GM12891 (cell line): ENCODE results near the gene LAT.
"Not testable (repeated sequence)": the region's sequence is repeated elsewhere in the genome, so short reads cannot be mapped to it uniquely, and the experiment has no call there.

Source experiments
- POLR2A ChIP-seq: IDR thresholded peaks from 2 replicates; pipeline ENCODE4 v1.6.1; 2011; ENCODE audit warnings: low read depth, low read length, control low read depth
- POLR2AphosphoS5 ChIP-seq: IDR thresholded peaks from 2 replicates; pipeline ENCODE4 v1.6.1; 2011; ENCODE audit warnings: low read depth, low read length, control low read depth
- SPI1 ChIP-seq: IDR thresholded peaks from 2 replicates; pipeline ENCODE4 v1.6.1; 2011; ENCODE audit warnings: low read depth, low read length, control low read depth
- TAF1 ChIP-seq: IDR thresholded peaks from 2 replicates; pipeline ENCODE4 v1.6.1; 2011; ENCODE audit warnings: low read depth, low read length, control low read depth

DNA sequence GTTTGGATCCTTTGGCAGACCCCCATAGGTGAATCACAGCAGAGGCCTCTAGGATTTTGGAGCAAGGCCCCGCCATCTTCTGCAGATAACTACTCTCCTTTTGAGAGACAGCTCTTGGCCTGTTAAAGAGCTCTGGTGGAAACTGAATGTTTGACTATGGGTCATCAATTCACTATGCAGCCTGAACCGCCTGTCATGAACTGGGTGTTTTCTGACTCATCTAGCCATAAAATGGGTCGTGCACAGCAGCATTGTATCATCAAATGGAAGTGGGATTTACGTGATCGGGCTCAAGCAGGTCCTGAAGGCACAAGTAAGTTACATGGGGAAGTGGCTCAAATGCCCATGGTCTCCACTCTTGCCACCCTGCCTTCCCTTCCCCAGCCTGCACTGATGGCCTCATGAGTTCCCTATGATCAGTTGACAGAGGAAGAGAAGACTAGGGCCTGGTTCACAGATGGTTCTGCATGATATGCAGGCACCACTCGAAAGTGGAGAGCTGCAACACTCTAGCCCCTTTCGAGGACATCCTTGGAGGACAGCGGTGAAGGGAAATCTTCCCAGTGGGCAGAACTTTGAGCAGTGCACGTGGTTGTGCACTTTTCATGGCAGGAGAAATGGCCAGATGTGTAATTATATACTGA is 19.8 kb downstream of the LAT start:
- not testable (repeated sequence) for TF ChIP-seq TAF1, POLR2AphosphoS5, POLR2A, SPI1
